ENCODE measurements around the gene BABAM2. TPM values are rescaled to one million over a fixed set of nuclear protein-coding genes. Genes with fewer than 3 reads are reported as not detected.

BABAM2 gene
- total RNA-seq, 3 donors from 2014 or later (not counting 1 experiment from before 2014, with no cell fraction given) = 54.6 to 66.1 (median 59.5) TPM

GRCh38 chr2:28326469-28326805 is 435.9 kb downstream of the BABAM2 start:
- no peak overlapping the region for H3K4me3 Mint-ChIP-seq
- H3K27ac ChIP-seq (ENCODE audit: low read length) = no peak overlapping the region
- TF ChIP-seq, protein P1, sequence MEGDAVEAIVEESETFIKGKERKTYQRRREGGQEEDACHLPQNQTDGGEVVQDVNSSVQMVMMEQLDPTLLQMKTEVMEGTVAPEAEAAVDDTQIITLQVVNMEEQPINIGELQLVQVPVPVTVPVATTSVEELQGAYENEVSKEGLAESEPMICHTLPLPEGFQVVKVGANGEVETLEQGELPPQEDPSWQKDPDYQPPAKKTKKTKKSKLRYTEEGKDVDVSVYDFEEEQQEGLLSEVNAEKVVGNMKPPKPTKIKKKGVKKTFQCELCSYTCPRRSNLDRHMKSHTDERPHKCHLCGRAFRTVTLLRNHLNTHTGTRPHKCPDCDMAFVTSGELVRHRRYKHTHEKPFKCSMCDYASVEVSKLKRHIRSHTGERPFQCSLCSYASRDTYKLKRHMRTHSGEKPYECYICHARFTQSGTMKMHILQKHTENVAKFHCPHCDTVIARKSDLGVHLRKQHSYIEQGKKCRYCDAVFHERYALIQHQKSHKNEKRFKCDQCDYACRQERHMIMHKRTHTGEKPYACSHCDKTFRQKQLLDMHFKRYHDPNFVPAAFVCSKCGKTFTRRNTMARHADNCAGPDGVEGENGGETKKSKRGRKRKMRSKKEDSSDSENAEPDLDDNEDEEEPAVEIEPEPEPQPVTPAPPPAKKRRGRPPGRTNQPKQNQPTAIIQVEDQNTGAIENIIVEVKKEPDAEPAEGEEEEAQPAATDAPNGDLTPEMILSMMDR (IDR thresholded peaks at IDR 0.05) = no peak
- H3K36me3 ChIP-seq (ENCODE audit: control insufficient read depth, insufficient read depth, low read length) = no peaks in the 10 kb centered on the region
- no peak for DNase-seq
- no peaks in the 10 kb centered on the region for H3K27me3 Mint-ChIP-seq (ENCODE audit: low read depth in 2 of 2)
- no peak for ATAC-seq
- no peaks in the 10 kb centered on the region for H3K9me3 ChIP-seq (ENCODE audit: control insufficient read depth, insufficient read depth, low read length)
- H3K27me3 ChIP-seq (ENCODE audit: control insufficient read depth, insufficient read depth, low read length) = no peaks in the 10 kb centered on the region
- H3K4me3 ChIP-seq (ENCODE audit: low read length) = no peak overlapping the region
- H3K4me1 ChIP-seq (ENCODE audit: control insufficient read depth, insufficient read depth, low read length) = no peaks in the 10 kb centered on the region
- intact Hi-C loops (cut with micrococcal nuclease) = no loop called here
- H3K4me1 Mint-ChIP-seq = peaks cover 11 to 15% of the 10 kb centered on the region in 2 donors
- 94% methylated on average over 3 of the region's 4 CpGs for WGBS (ENCODE audit: insufficient coverage)
- no peaks in the 10 kb centered on the region for H3K9me3 Mint-ChIP-seq
- H3K36me3 Mint-ChIP-seq = peaks cover 6% of the 10 kb centered on the region
- no peak overlapping the region for H3K27ac Mint-ChIP-seq

- H3K27me3 ChIP-seq (ENCODE audit: control insufficient read depth, insufficient read depth, low read length) = no peaks in the 10 kb centered on the region
- H3K36me3 Mint-ChIP-seq = peaks cover 6% of the 10 kb centered on the region
- TF ChIP-seq, protein P1 (IDR thresholded peaks at IDR 0.05) = no peak
- WGBS (ENCODE audit: insufficient coverage) = 99% methylated on average over 6 of the region's 6 CpGs
- no peaks in the 10 kb centered on the region for H3K36me3 ChIP-seq (ENCODE audit: control insufficient read depth, insufficient read depth, low read length)
- intact Hi-C loops (cut with micrococcal nuclease) = no loop called here
- H3K4me3 Mint-ChIP-seq = no peak overlapping the region
- no peaks in the 10 kb centered on the region for H3K9me3 ChIP-seq (ENCODE audit: control insufficient read depth, insufficient read depth, low read length)
- H3K27ac ChIP-seq (ENCODE audit: low read length) = no peak overlapping the region
- no peaks in the 10 kb centered on the region for H3K9me3 Mint-ChIP-seq
- H3K27ac Mint-ChIP-seq = no peak overlapping the region
- DNase-seq (no peak), ATAC-seq (no peak)
- H3K27me3 Mint-ChIP-seq (ENCODE audit: low read depth in 2 of 2) = no peaks in the 10 kb centered on the region
- H3K4me1 Mint-ChIP-seq = peaks cover 9 to 14% of the 10 kb centered on the region in 2 donors
- no peak overlapping the region for H3K4me3 ChIP-seq (ENCODE audit: low read length)
- no peaks in the 10 kb centered on the region for H3K4me1 ChIP-seq (ENCODE audit: control insufficient read depth, insufficient read depth, low read length)
Measured at GRCh38 chr2:28326881-28327505, 436.5 kb downstream of the BABAM2 start.

- Histone ChIP-seq H3K4me1 (ENCODE audit: control insufficient read depth, insufficient read depth, low read length) (no peaks in the 10 kb centered on the region), H3K4me3 (ENCODE audit: low read length) (no peak overlapping the region), H3K27ac (ENCODE audit: low read length) (no peak overlapping the region), H3K36me3 (ENCODE audit: control insufficient read depth, insufficient read depth, low read length) (no peaks in the 10 kb centered on the region), H3K27me3 (ENCODE audit: control insufficient read depth, insufficient read depth, low read length) (no peaks in the 10 kb centered on the region), H3K9me3 (ENCODE audit: control insufficient read depth, insufficient read depth, low read length) (no peaks in the 10 kb centered on the region)
- Mint-ChIP-seq H3K36me3 (peaks cover 6% of the 10 kb centered on the region), H3K27ac (no peak overlapping the region), H3K4me3 (no peak overlapping the region), H3K4me1 (peaks cover 5 to 10% of the 10 kb centered on the region in 2 donors), H3K27me3 (ENCODE audit: low read depth in 2 of 2) (no peaks in the 10 kb centered on the region), H3K9me3 (no peaks in the 10 kb centered on the region)
- ATAC-seq = no peak
- WGBS (ENCODE audit: insufficient coverage) = 98% methylated on average over 7 of the region's 7 CpGs
- intact Hi-C loops (cut with micrococcal nuclease) = no loop called here
- TF ChIP-seq, protein P1 (IDR thresholded peaks at IDR 0.05) = no peak
- DNase-seq = no peak
Measured at GRCh38 chr2:28327581-28327955, 437.0 kb downstream of the BABAM2 start.
